ENCODE measurements around the gene GAS1. TPM values are rescaled to one million over a fixed set of nuclear protein-coding genes. Genes with fewer than 3 reads are reported as not detected.

The GAS1 gene
- total RNA-seq, 1 experiment from 2014 or later, result 0.07 TPM

GRCh38 chr9:86921151-86921923 is 26.0 kb downstream of the GAS1 start:
- no peak overlapping the region for H3K4me2 ChIP-seq (ENCODE audit: low read length)
- TF ChIP-seq FOSL1 (IDR thresholded peaks at IDR 0.05; ENCODE audit: low read depth), result no peak
- TF ChIP-seq POLR2A (IDR thresholded peaks at IDR 0.05; ENCODE audit: borderline replicate concordance, extremely low read depth, insufficient read depth, insufficient read length), result no peak
- no peak for TF ChIP-seq MAX (IDR thresholded peaks at IDR 0.05)
- TF ChIP-seq EZH2 (IDR thresholded peaks at IDR 0.05), result no peak
- no peaks in the 10 kb centered on the region for H3K36me3 ChIP-seq (ENCODE audit: control insufficient read depth in 1 of 2, insufficient read depth in 2 of 2, low read length in 2 of 2)
- H3K4me3 ChIP-seq (replicated peaks in 1 of 2; ENCODE audit: low read depth in 1 of 2, low read length in 2 of 2), result no peak overlapping the region
- ChIA-PET POLR2A (interaction anchor here (0.6 to 0.7 kb wide), 2 partner anchors 20 to 54 kb away, joined by 5 read pairs; no protein-coding TSS in a partner anchor), RAD21 (ENCODE audit: low non-redundant PET in 1 of 2, low total read pairs in 2 of 2, uncharacterized antibody in 2 of 2, unreplicated experiment in 2 of 2) (no interaction called here), CTCF (interaction anchor here (0.6 kb wide), 1 partner anchor 15 kb away, joined by 4 read pairs; no protein-coding TSS in a partner anchor)
- H3K27ac ChIP-seq (ENCODE audit: low read depth, low read length), result no peak overlapping the region
- no peak overlapping the region for H3K9ac ChIP-seq (ENCODE audit: low read length)
- no peaks in the 10 kb centered on the region for H3K9me3 ChIP-seq (ENCODE audit: control insufficient read depth in 1 of 2, insufficient read depth in 1 of 2, low read depth in 1 of 2, low read length in 2 of 2)
- no peaks in the 10 kb centered on the region for H3K4me1 ChIP-seq (ENCODE audit: control insufficient read depth in 1 of 2, insufficient read depth in 2 of 2, low read length in 2 of 2)
- BruUV-seq (replicated peaks), result no TSS peak
- intact Hi-C loops (cut with micrococcal nuclease), result no loop called here
- no peaks in the 10 kb centered on the region for H3K79me2 ChIP-seq (ENCODE audit: insufficient read depth, low read length)
- ATAC-seq (no peak), DNase-seq (ENCODE audit: low read depth, low spot score) (no peak)
- no peak overlapping the region for H2AFZ ChIP-seq (ENCODE audit: low read depth, low read length, poor library complexity, severe bottlenecking)
- H3K9me2 ChIP-seq (ENCODE audit: insufficient read depth), result no peaks in the 10 kb centered on the region
- no peaks in the 10 kb centered on the region for H4K20me1 ChIP-seq (ENCODE audit: insufficient read depth)
- H3K27me3 ChIP-seq (ENCODE audit: insufficient read depth, low read length), result peaks cover 45% of the 10 kb centered on the region

- BruUV-seq (replicated peaks), result no TSS peak
- no peak overlapping the region for H3K4me3 ChIP-seq (replicated peaks in 1 of 2; ENCODE audit: low read depth in 1 of 2, low read length in 2 of 2)
- no peaks in the 10 kb centered on the region for H3K79me2 ChIP-seq (ENCODE audit: insufficient read depth, low read length)
- POLR2A ChIA-PET, result no interaction called here
- no peaks in the 10 kb centered on the region for H3K4me1 ChIP-seq (ENCODE audit: control insufficient read depth in 1 of 2, insufficient read depth in 2 of 2, low read length in 2 of 2)
- DNase-seq (ENCODE audit: low read depth, low spot score) (no peak), ATAC-seq (no peak)
- H3K4me2 ChIP-seq (ENCODE audit: low read length), result no peak overlapping the region
- no peaks in the 10 kb centered on the region for H3K9me2 ChIP-seq (ENCODE audit: insufficient read depth)
- peaks cover 48% of the 10 kb centered on the region for H3K27me3 ChIP-seq (ENCODE audit: insufficient read depth, low read length)
- no peak overlapping the region for H2AFZ ChIP-seq (ENCODE audit: low read depth, low read length, poor library complexity, severe bottlenecking)
- intact Hi-C loops (cut with micrococcal nuclease), result no loop called here
- RAD21 ChIA-PET (ENCODE audit: low non-redundant PET in 1 of 2, low total read pairs in 2 of 2, uncharacterized antibody in 2 of 2, unreplicated experiment in 2 of 2), result no interaction called here
- H3K9me3 ChIP-seq (ENCODE audit: control insufficient read depth in 1 of 2, insufficient read depth in 1 of 2, low read depth in 1 of 2, low read length in 2 of 2), result no peaks in the 10 kb centered on the region
- no peak overlapping the region for H3K9ac ChIP-seq (ENCODE audit: low read length)
- TF ChIP-seq TCF7L2 (IDR thresholded peaks at IDR 0.05; ENCODE audit: borderline replicate concordance, extremely low read depth, insufficient read depth, insufficient read length), result no peak
- no peak for TF ChIP-seq CBX3 (IDR thresholded peaks at IDR 0.05; ENCODE audit: low read depth)
- H3K27ac ChIP-seq (ENCODE audit: low read depth, low read length), result no peak overlapping the region
- H4K20me1 ChIP-seq (ENCODE audit: insufficient read depth), result no peaks in the 10 kb centered on the region
- CTCF ChIA-PET, result no interaction called here
- H3K36me3 ChIP-seq (ENCODE audit: control insufficient read depth in 1 of 2, insufficient read depth in 2 of 2, low read length in 2 of 2), result no peaks in the 10 kb centered on the region
These were observed 28.8 kb downstream of the GAS1 start for GRCh38 chr9:86918556-86918955.

All from HCT116 (cell line).